HG02981 (cell line): ENCODE data around the gene OR10H5.
"Not testable (repeated sequence)": the region's sequence is repeated elsewhere in the genome, so short reads cannot be mapped to it uniquely, and the experiment has no call there.

ENCODE experiments used
- ATAC-seq: cut with Tn5 transposase; IDR thresholded peaks from one replicate; pipeline ENCODE4 v1.9.1; 2021; ENCODE audit warnings: mild to moderate bottlenecking, moderate library complexity; ENCODE audit not compliant: unreplicated experiment

The OR10H5 gene

DNA sequence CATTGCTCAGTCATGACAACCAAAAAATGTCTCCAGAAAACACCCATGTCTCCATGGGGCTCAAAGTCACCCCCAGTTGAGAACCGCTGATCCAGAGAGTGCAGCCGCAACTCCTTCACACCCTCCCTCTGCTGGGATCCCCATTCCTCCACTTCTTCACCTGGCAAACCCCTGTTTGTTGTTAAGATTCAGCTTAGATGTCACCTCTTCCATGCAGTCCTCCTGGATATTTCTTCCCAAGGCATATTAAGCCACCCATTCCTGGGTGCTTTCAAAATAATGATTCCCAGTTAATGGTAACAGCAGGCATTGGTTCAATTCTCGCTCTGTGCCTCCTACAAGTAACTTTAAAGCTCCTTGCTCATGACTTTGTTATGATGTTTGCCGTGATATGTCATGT is 24.0 kb downstream of the OR10H5 start:
- ATAC-seq = no peak

DNA sequence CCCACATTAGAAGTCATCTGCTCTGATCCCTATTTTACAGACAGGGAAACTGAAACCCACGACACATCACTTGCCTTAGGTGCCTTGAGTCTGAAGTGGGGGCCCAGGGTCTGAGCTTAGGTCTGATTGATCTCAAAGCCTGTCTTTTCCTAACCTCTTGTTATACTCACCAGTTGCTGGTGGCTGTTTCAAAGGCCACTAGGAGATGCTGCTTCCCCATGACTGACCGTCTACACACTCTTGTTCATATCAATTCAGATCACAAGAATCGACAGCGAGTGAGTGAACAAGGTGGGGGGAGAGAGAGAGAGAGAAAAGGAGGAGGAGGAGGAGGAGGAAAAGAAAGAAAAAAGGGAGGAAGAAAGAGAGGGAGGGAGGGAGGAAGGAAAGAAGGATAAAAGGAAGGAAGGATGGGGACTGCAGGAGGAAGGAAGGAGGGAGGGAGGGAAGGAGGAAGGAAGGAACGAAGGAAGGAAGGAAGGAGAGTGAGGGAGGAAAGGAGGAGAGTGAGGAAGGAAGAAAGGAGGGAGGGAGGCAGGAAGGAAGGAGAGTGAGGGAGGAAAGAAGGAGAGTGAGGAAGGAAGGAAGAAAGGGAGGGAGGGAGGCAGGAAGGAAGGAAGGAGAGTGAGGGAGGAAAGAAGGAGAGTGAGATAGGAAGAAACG is 24.7 kb downstream of the OR10H5 start:
- no peak for ATAC-seq

DNA sequence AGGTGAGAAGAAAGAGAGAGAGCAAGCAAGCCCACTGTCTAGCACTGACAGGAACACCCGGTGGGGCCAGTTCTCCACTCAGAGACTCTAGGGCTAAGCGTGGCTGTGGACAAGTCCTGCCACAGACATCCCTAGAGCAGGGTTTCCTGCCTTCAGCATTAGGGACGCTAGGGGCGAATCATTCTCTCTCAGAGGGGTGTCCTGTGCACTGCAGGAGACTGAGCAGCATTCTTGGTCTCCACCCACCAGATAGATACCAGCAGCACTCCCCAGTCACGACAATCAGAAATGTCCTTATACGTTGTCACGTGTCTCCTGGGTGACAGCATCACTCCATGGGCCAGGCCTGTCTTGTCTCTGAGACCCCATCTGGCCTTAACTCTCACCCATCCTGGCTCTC is 26.5 kb downstream of the OR10H5 start:
- ATAC-seq = no peak

DNA sequence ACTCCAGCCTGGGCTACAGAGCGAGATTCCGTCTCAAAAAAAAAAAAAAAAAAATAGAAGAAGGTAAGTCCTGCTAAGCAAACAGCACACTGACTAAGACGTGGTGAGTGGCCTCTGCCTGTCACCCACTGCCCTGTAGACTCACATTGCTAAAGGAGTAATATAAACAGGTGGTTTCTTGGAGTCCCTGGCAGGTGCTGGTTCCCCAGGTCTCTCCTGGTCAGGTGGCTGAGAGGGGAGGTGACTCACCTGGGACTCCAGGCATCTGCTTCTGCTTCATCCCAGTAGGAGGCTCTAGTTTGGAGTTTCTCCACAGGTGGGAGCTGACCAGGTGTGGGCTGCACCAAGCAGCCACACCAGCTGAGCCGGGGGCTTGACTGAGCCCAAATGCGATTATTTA is 27.8 kb downstream of the OR10H5 start, which contains the start of gene OR10H1:
TSS of gene OR10H1 (minus strand) at position 359 of the 400 bp plus-strand sequence. CDS start 7,627 bp downstream, outside the sequence.
- no peak for ATAC-seq

DNA sequence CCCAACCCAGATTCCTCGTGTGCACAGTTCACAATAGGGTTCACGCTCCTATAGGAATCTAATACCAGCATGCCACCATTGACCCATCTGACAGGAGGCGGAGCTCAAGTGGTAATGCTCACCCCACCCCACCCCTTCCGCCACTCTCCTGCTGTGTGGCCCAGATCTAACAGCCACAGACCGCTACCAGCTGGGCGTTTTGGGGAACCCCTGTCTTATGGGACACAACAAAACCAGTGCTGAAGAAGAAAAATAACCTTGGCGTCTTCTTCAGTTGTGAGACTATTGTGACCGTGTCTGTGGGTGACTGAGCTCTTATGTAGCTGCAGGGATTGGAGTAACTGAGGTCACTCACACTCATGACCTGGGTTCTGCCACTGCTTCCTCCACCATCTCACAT is 33.2 kb downstream of the OR10H5 start:
- ATAC-seq = no peak

DNA sequence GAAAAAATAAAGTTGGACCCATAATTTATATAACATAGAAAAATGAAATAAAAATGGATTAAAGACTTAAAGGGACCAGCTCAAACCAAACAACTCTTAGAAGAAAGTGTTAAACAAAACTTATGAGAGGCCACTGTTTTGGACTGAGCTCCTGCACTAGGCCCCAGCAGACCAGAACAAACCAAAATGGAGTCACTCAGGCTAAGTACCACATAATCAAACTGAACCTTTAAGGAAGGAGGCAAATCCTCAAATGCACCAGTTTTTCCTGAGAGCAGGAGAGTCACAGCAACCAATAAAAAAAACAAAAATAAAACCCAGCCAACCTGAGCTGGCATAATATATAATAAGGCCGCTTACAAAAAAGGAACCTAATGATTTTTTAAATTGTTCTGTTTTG is 38.3 kb downstream of the OR10H5 start:
- no peak for ATAC-seq

DNA sequence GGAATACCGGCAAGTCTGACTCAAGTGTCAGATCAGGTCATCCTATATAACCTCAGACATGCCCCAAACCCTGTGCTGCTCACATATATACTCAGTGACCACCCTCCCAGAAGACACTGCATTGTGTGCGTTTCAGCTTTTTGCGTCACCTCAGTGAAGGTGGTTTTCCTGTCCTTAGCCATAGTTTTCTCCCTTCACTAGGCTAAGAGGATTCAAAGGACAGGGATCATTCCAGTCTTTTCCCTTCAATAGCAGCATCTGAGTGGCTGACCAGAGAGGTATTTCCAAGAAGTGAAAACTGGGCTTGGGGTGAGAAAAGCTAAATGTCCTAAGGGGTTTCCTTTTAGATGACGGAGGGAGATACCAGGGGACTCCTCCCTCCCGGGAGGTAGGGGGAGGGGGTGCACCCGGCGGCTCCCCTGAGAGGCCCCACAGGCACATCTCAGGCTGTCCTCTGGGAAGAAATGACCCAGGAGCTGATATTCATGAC is 40.7 kb downstream of the OR10H5 start:
- ATAC-seq = no peak

DNA sequence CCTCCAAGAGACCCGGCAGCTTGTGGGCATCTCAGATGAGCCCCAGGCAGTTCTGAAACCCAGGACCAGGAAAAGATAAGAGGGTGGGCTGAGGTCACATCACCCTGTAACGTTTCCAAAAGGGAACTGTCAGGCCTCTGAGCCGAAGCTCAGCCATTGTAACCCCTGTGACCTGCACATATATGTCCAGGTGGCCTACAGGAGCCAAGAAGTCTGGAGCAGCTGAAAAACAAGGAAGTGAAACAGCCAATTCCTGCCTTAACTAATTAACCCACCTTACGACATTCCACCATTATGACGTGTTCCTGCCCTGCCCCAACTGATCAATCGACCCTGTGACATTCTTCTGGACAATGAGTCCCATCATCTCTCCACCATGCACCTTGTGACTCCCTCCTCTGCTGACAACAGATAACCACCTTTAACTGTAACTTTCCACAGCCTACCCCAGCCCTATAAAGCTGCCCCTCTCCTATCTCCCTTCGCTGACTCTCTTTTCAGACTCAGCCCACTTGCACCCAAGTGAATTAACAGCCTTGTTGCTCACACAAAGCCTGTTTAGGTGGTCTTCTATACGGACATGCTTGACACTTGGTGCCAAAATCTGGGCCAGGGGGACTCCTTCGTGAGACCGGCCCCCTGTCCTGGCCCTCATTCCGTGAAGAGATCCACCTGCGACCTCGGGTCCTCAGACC is 41.3 kb downstream of the OR10H5 start:
- ATAC-seq = not testable (repeated sequence)

DNA sequence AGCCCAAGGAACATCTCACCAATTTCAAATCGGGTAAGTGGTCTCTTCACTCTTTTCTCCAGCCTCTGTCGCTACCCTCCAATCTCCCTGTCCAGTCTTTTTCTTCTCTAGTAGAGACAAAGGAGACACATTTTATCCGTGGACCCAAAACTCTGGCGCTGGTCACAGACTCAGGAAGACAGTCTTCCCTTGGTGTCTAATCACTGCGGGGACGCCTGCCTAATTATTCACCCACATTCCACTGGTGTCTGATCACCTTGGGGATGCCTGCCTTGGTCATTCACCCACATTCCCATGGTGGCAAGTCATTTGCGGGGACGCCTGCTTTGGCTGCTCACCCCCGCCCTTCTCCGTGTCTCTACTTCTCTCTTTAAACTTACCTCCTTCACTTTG is 41.8 kb downstream of the OR10H5 start:
- ATAC-seq = no peak

DNA sequence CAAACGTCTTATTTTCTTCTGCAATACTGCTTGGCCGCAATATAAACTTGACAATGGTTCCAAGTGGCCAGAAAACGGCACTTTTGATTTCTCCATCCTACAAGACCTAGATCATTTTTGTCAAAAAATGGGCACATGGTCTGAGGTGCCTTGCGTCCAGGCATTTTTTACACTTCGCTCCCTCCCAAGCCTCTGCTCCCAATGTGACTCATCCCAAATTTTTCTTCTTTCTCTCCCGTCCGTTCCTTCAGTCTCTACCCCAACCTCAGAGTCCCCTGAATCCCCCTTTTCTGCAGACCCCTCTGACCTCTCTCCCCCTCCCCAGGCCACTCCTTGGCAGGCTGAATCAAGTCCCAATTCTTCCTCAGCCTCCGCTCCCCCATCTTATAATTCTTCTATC is 42.3 kb downstream of the OR10H5 start:
- ATAC-seq = no peak

DNA sequence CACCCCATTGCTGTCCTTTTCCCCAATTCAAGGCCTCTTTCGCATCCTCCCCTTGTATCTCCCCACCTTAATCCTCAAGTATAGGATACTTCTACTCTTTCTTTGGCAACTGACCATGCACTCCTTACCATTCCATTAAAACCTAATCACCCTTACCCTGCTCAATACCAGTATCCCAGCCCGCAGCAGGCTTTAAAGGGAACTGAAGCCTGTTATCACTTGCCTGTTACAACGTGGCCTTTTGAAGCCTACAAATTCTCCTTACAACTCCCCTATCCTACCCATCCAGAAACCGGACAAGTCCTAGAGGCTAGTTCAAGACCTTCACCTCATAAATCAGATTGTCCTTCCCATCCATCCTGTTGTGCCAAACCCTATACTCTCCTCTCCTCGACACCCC is 44.2 kb downstream of the OR10H5 start:
- no peak for ATAC-seq

DNA sequence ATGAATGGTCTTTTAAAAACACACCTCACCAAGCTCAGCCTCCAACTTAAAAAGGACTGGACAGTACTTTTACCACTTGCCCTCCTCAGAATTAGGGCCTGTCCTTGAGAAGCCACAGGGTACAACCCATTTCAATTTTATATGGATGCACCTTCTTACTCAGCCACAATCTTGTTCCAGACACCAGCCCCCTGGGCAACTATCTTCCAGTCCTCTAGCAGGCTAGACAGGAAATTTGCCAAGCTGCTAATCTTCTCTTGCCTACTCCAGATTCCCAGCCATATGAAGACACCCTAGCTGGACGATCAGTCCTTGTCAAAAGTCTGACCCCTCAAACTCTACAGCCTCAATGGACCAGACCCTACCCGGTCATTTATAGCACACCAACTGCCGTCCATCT is 46.8 kb downstream of the OR10H5 start:
- not testable (repeated sequence) for ATAC-seq

DNA sequence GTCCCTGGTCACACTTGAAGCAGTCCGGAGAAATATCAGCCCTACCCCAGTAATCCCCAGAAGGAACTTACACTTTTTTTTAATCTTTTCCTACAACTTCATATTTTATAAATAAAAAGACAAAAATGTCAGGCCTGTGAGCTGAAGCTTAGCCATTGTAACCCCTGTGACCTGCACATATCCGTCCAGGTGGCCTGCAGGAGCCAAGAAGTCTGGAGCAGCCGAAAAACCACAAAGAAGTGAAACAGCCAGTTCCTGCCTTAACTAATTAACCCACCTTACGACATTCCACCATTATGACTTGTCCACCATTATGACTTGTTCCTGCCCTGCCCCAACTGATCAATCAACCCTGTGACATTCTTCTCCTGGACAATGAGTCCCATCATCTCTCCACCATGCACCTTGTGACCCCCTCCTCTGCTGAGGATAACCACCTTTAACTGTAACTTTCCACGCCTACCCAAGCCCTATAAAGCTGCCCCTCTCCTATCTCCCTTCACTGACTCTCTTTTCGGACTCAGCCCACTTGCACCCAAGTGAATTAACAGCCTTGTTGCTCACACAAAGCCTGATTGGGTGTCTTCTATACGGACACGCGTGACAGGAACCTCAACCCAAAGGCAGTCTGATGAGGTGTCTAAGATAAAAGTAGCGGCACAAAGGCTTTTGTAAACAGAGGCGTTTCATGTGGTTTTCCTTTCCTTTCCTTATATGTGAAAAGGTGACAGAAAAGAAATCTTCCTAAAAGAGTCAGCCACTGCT is 48.3 kb downstream of the OR10H5 start:
- not testable (repeated sequence) for ATAC-seq

DNA sequence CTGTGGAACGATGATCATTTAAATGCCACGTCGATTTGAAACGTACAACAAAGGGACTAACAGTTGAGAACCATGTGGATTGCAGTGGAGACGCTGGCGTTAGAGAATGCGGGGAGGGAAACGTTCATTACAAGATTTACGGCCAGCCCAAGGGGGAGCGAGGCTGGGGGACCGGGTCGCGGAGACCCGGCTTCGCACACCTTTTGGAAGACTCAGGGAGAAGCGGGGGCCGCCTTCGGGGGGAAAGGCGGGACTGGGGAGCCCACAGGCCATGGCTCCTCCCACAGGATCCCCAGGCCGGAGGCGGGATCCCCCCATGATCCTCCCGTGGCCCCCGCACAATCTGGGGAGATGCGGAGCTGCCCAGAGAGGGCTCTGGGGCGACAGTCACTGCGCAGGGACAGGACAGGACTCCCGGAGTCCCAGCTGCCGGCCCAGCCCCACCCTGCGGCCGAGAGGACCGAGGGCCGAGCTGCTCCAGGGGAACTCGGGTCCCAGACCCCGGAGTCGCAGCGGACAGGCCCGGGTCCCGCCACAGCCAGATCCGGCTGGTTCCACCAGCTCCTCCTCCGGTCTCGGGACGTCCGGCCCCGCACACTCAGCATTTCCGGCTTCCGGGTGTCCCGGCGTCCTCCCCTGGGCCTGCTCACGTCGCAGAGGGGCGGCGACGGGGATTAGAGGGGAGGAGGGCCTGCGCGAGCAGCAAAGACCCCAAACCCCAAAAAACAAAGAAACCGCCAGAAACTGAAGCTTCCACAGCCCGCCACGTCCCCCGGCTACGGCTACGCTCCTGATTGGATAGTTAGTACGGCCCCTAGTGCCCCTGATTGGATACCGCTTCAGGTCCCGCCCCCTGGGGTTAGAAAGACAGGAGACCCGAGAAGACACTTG is 49.1 kb downstream of the OR10H5 start:
- ATAC-seq = peak; percentile 90

DNA sequence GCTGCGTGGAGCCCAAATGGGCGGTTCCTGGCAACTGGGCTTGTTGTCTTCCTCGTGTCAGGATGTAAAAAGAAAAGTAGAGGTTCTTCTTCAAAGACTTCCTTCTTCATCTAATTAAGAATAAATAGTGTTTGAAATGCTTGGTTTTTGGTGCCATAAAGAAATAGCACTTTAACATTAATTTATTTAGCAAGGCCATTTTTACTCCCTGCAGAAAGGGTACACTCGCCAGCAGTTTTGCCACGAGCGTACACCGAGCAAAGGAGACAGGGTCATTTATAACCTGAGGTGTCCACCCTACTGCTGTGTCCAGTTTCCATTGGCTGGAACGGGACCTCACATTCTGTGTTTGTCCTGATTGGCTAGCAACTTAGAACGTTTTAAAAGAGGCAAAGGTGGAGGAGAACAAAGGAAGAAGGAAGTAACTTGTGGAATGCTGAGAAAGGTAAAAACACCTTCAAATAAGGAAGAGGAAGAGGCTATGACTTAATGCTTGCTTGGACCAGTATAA is 49.8 kb downstream of the OR10H5 start:
- ATAC-seq = no peak

DNA sequence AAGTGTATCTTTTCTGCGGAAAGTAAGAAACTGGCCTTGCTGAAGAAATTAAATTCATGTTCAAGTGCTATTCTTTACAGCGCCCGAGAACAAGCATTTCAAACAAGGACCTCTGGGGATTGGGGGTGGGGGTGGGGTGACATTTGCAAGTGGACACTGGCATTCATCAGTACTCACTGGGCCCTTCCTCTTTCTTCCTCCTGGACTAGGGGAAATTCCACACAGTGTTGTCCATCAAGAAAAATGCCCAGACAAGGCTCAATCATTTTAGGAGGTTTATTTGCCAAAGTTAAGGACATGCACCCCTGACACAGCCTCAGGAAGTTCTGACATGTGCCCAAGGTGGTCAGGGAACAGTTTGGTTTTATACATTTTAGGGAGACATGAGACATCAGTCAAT is 50.9 kb downstream of the OR10H5 start:
- ATAC-seq = no peak

DNA sequence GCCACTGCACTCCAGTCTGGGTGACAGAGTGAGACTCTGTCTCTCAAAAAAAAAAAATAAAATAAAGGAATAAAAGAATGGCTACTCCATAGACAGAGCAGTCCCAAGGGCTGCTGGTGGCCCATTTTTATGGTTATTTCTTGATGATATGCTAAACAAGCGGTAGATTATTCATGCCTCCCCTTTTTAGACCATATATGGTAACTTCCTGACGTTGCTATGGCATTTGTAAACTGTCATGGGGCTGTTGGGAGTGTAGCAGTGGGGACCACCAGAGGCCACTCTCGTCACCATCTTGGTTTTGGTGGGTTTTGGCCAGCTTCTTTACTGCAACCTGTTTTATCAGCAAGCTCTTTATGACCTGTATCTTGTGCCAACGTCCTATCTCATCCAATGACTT is 52.4 kb downstream of the OR10H5 start:
- ATAC-seq = not testable (repeated sequence)

DNA sequence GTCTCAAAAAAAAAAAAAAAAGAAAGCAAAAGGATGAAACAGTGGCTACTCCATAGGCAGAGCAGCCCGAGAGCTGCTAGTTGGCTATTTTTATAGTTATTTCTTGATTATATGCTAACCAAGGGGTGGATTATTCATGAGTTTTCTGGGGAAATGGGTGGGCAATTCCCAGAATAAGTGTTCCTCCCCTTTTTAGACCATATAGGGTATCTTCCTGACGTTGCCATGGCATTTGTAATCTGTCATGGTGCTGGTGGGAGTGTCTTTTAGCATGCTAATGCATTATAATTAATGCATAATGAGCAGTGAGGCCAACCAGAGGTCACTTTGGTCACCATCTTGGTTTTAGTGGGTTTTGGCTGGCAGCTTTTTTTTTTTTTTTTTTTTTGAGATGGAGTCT is 53.4 kb downstream of the OR10H5 start:
- ATAC-seq = no peak

DNA sequence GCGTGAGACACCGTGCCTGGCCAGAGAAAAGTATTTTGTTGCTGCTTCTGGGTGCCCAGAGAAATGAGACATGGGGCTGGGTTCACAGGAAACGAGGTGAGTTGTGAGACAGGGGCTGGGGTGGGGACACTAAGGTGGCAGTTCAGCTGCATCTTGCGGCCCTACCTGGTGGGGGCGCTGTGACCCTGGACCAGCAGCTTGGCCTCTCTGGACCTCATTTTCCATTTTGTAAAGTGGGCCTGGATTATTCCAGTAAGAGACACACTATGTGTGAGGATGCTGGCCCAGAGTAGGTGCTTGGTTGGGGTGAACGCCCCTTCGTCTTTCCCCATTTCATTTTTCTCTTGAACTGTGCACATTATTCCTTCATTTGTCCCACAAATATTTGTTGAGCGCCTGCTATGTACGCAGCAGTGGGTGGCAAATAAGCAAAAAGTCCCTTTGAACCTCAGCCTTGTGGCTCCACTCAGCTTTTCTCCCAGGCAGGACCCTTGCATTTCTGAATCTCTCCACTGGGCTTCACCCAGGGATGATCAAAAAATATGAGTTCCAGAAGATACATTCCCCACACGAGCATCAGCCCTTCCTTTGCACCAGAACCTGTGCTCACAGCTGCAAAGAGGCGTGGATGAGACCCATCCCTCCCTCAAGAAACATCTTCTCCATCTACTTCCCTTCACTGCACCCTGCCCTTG is 54.6 kb downstream of the OR10H5 start:
- ATAC-seq = no peak
